ENCODE data around the gene LPAR6. TPM values are rescaled to one million over a fixed set of nuclear protein-coding genes. Genes with fewer than 3 reads are reported as not detected.
A peak's percentile ranks its signal among the peaks of the same experiment; 100 is the strongest.

Gene LPAR6
- total RNA-seq, 1 donor from 2014 or later = 98.0 TPM

GRCh38 chr13:48437371-48437770, 24.5 kb upstream of the LPAR6 start:
- no peak overlapping the region for H3K4me3 Mint-ChIP-seq (ENCODE audit: unreplicated experiment)
- TF ChIP-seq CTCF (IDR thresholded peaks at IDR 0.05; ENCODE audit: unreplicated experiment) = no peak
- no peaks in the 10 kb centered on the region for H3K27me3 Mint-ChIP-seq (ENCODE audit: unreplicated experiment)
- H3K27ac Mint-ChIP-seq (ENCODE audit: unreplicated experiment) = no peak overlapping the region
- no peaks in the 10 kb centered on the region for H3K9me3 Mint-ChIP-seq (ENCODE audit: unreplicated experiment)
- DNase-seq (ENCODE audit: low spot score) = no peak
- peaks cover 9% of the 10 kb centered on the region for H3K4me1 Mint-ChIP-seq (ENCODE audit: unreplicated experiment)
- no peaks in the 10 kb centered on the region for H3K36me3 Mint-ChIP-seq (ENCODE audit: low read depth, unreplicated experiment)

- H3K4me1 Mint-ChIP-seq (ENCODE audit: unreplicated experiment) = peaks cover 15% of the 10 kb centered on the region
- no peaks in the 10 kb centered on the region for H3K36me3 Mint-ChIP-seq (ENCODE audit: low read depth, unreplicated experiment)
- no peak overlapping the region for H3K27ac Mint-ChIP-seq (ENCODE audit: unreplicated experiment)
- no peaks in the 10 kb centered on the region for H3K27me3 Mint-ChIP-seq (ENCODE audit: unreplicated experiment)
- TF ChIP-seq CTCF (IDR thresholded peaks at IDR 0.05; ENCODE audit: unreplicated experiment) = no peak
- no peaks in the 10 kb centered on the region for H3K9me3 Mint-ChIP-seq (ENCODE audit: unreplicated experiment)
- H3K4me3 Mint-ChIP-seq (ENCODE audit: unreplicated experiment) = no peak overlapping the region
- no peak for DNase-seq (ENCODE audit: low spot score)
Measured at GRCh38 chr13:48436661-48437288, 23.9 kb upstream of the LPAR6 start.

GRCh38 chr13:48434200-48434599, 21.3 kb upstream of the LPAR6 start:
- DNase-seq (ENCODE audit: low spot score) = no peak
- H3K9me3 Mint-ChIP-seq (ENCODE audit: unreplicated experiment) = no peaks in the 10 kb centered on the region
- H3K4me3 Mint-ChIP-seq (ENCODE audit: unreplicated experiment) = no peak overlapping the region
- TF ChIP-seq CTCF (IDR thresholded peaks at IDR 0.05; ENCODE audit: unreplicated experiment) = no peak
- peaks cover 17% of the 10 kb centered on the region for H3K4me1 Mint-ChIP-seq (ENCODE audit: unreplicated experiment)
- no peak overlapping the region for H3K27ac Mint-ChIP-seq (ENCODE audit: unreplicated experiment)
- H3K36me3 Mint-ChIP-seq (ENCODE audit: low read depth, unreplicated experiment) = no peaks in the 10 kb centered on the region
- H3K27me3 Mint-ChIP-seq (ENCODE audit: unreplicated experiment) = no peaks in the 10 kb centered on the region

DNA sequence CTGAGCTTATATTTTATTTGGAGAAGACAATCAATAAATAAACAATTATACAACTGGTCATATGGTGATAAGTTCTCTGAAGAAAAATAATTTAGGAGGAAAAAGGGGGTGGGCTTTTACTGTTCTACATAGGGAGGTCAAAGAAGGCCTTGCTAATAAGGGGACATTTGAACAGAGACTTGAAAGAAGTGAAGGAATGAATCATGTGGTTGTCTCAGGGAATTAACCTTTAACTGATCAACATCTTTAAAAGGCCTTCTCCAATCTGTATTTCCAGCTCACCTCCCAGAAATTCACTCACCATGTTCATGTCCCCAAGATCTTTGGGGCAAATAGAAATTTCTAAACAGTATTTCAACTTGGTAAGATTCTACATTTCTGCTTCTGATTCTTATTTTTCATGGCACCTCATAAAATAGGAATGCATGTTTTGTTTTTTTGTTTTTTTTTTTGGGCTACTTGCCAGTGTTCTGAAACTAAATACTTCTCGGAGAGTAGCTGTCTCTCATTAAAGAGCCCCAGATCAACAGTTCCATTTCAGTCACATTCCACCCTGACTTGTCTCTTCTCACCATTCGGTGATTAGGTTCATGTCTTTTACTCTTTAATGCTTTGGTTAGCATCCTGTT, 19.2 kb upstream of the LPAR6 start:
- no peak for DNase-seq (ENCODE audit: low spot score)
- H3K27ac Mint-ChIP-seq (ENCODE audit: unreplicated experiment) = peak overlapping the region; percentile 68
- TF ChIP-seq CTCF (IDR thresholded peaks at IDR 0.05; ENCODE audit: unreplicated experiment) = no peak

GRCh38 chr13:48431431-48431830, 18.5 kb upstream of the LPAR6 start:
- peaks cover 6% of the 10 kb centered on the region for H3K36me3 Mint-ChIP-seq (ENCODE audit: low read depth, unreplicated experiment)
- H3K27ac Mint-ChIP-seq (ENCODE audit: unreplicated experiment) = peak overlapping the region; percentile 68
- H3K4me1 Mint-ChIP-seq (ENCODE audit: unreplicated experiment) = peaks cover 19% of the 10 kb centered on the region
- no peak for DNase-seq (ENCODE audit: low spot score)
- H3K27me3 Mint-ChIP-seq (ENCODE audit: unreplicated experiment) = no peaks in the 10 kb centered on the region
- TF ChIP-seq CTCF (IDR thresholded peaks at IDR 0.05; ENCODE audit: unreplicated experiment) = no peak
- peaks cover 3% of the 10 kb centered on the region for H3K9me3 Mint-ChIP-seq (ENCODE audit: unreplicated experiment)
- H3K4me3 Mint-ChIP-seq (ENCODE audit: unreplicated experiment) = no peak overlapping the region

More for the DNA sequence above, 19.2 kb upstream of the LPAR6 start:
- Mint-ChIP-seq H3K4me1 (ENCODE audit: unreplicated experiment) (peaks cover 17% of the 10 kb centered on the region), H3K36me3 (ENCODE audit: low read depth, unreplicated experiment) (no peaks in the 10 kb centered on the region), H3K9me3 (ENCODE audit: unreplicated experiment) (no peaks in the 10 kb centered on the region), H3K27me3 (ENCODE audit: unreplicated experiment) (no peaks in the 10 kb centered on the region), H3K4me3 (ENCODE audit: unreplicated experiment) (no peak overlapping the region)

Measured in endothelial cell (in vitro differentiated cells).